Esophagus muscularis mucosa (tissue), 4 donors: ENCODE measurements around the gene HYCC2. TPM values are rescaled to one million over a fixed set of nuclear protein-coding genes. Genes with fewer than 3 reads are reported as not detected.
"Not testable (repeated sequence)": the region's sequence is repeated elsewhere in the genome, so short reads cannot be mapped to it uniquely, and the experiment has no call there.

Experiments used
- DNase-seq: peaks from one replicate; pipeline ENCODE4 v3.0.0-alpha.2; 2017; ENCODE audit errors: extremely low spot score
- H3K27ac ChIP-seq, 4 donors: fragments of 200-600 bp; sonication (generic); replicated peaks in 1 of 4; 1 replicate in 3 of 4; 2 replicates in 1 of 4; pipeline ENCODE4 v1.5.1; 2016 to 2019; ENCODE audit warnings: mild to moderate bottlenecking in 1 of 4
- H3K27me3 ChIP-seq, 4 donors: fragments of 200-600 bp; sonication (generic); one replicate each; pipeline versions ENCODE4 v1.5.1 to v1.6.0; 2016 to 2019
- H3K36me3 ChIP-seq, 4 donors: fragments of 200-600 bp; sonication (generic); one replicate each; pipeline ENCODE4 v1.5.1; 2016 to 2019
- H3K4me1 ChIP-seq, 4 donors: fragments of 200-600 bp; sonication (generic); one replicate each; pipeline ENCODE4 v1.5.1; 2016 to 2019
- H3K4me3 ChIP-seq, 4 donors: fragments of 200-600 bp; sonication (generic); 1 replicate in 2 of 4; 2 replicates in 2 of 4; pipeline ENCODE4 v1.5.1; 2016 to 2019; ENCODE audit warnings: mild to moderate bottlenecking in 4 of 4, moderate library complexity in 1 of 4
- H3K9me3 ChIP-seq, 4 donors: fragments of 200-600 bp; sonication (generic); 1 replicate in 3 of 4; 2 replicates in 1 of 4; pipeline ENCODE4 v1.5.1; 2016 to 2019
- CTCF ChIP-seq, 3 experiments: fragments of 200-600 bp in 2 of 3; fragments of 450-650 bp in 1 of 3; sonication (generic) in 2 of 3; IDR thresholded peaks; one replicate each; pipeline ENCODE4 v1.5.1; 2017 to 2019; ENCODE audit warnings: antibody characterized with exemption in 3 of 3, mild to moderate bottlenecking in 2 of 3, moderate library complexity in 1 of 3
- EP300 ChIP-seq: sonication (generic); formaldehyde crosslinking; IDR thresholded peaks from one replicate; pipeline ENCODE4 v1.6.1; 2017; ENCODE audit warnings: antibody characterized with exemption
- POLR2A ChIP-seq: fragments of 450-650 bp; IDR thresholded peaks from one replicate; pipeline ENCODE4 v1.6.1; 2017; ENCODE audit warnings: antibody characterized with exemption, moderate library complexity, mild to moderate bottlenecking, low read depth
- POLR2AphosphoS5 ChIP-seq, 2 donors: sonication (generic); formaldehyde crosslinking; IDR thresholded peaks; one replicate each; pipeline ENCODE4 v1.6.1; 2017; ENCODE audit warnings: antibody characterized with exemption in 2 of 2
- WGBS: methylation state at CpG from one replicate; pipeline ENCODE4 v1.1.5; 2018; 5-methylcytosine and 5-hydroxymethylcytosine counted together
- intact Hi-C: fragments of 100-400 bp; cut with DNase I; formaldehyde crosslinking; loops from one replicate; pipeline ENCODE4 v1.15.1; 2023
- total RNA-seq, 4 donors: library from RNA; depleted of rRNA; stranded (reverse); fragments of >200 nt; gene quantifications; one replicate each; pipeline versions ENCODE4 v1.1.0 to v1.2.1, GENCODE V29; 2016

Gene HYCC2
- total RNA-seq, 4 donors from 2014 or later = 9.1 to 15.4 (median 10.8) TPM

GRCh38 chr2:201040867-201041628 lies 30.4 kb downstream of the HYCC2 start:
- peaks cover 0 to 4% (median 0%) of the 10 kb centered on the region in 4 donors for H3K36me3 ChIP-seq
- no peak overlapping the region for H3K27ac ChIP-seq
- no peak for DNase-seq
- H3K4me1 ChIP-seq = no peaks in the 10 kb centered on the region
- no peak overlapping the region for H3K4me3 ChIP-seq
- WGBS = 81% methylated on average over 4 of the region's 4 CpGs
- no peak for TF ChIP-seq CTCF (IDR thresholded peaks at IDR 0.05)
- TF ChIP-seq POLR2A = no peak
- intact Hi-C loops = no loop called here
- H3K27me3 ChIP-seq = no peaks in the 10 kb centered on the region
- no peaks in the 10 kb centered on the region for H3K9me3 ChIP-seq

- TF ChIP-seq POLR2A (no peak), CTCF (IDR thresholded peaks at IDR 0.05) (no peak), POLR2AphosphoS5 (IDR thresholded peaks at IDR 0.05) (no peak), EP300 (no peak)
- WGBS = 86% methylated on average over 2 of the region's 2 CpGs
- intact Hi-C loops = no loop called here
Measured at GRCh38 chr2:201038855-201039254, 32.6 kb downstream of the HYCC2 start.

GRCh38 chr2:201038361-201038760 lies 33.1 kb downstream of the HYCC2 start:
- H3K9me3 ChIP-seq, intact Hi-C loops, H3K4me3 ChIP-seq, H3K27me3 ChIP-seq, DNase-seq, H3K27ac ChIP-seq, H3K36me3 ChIP-seq, H3K4me1 ChIP-seq: not testable (repeated sequence)
- 98% methylated on average over 4 of the region's 4 CpGs for WGBS

More at GRCh38 chr2:201038855-201039254, 32.6 kb downstream of the HYCC2 start:
- H3K9me3 ChIP-seq = no peaks in the 10 kb centered on the region
- no peak overlapping the region for H3K4me3 ChIP-seq
- H3K27me3 ChIP-seq = no peaks in the 10 kb centered on the region
- no peak for DNase-seq
- no peak overlapping the region for H3K27ac ChIP-seq
- no peaks in the 10 kb centered on the region for H3K4me1 ChIP-seq
- peaks cover 0 to under 1% (median 0%) of the 10 kb centered on the region in 4 donors for H3K36me3 ChIP-seq

- H3K36me3 ChIP-seq, H3K27me3 ChIP-seq, H3K4me1 ChIP-seq, H3K9me3 ChIP-seq, intact Hi-C loops, DNase-seq, H3K4me3 ChIP-seq, H3K27ac ChIP-seq: not testable (repeated sequence)
- WGBS = 100% methylated on average over 2 of the region's 2 CpGs
Measured at GRCh38 chr2:201034355-201034754, 37.1 kb downstream of the HYCC2 start.

- H3K4me3 ChIP-seq = no peak overlapping the region
- no peak for TF ChIP-seq POLR2AphosphoS5 (IDR thresholded peaks at IDR 0.05)
- TF ChIP-seq EP300 = no peak
- no peak for TF ChIP-seq CTCF (IDR thresholded peaks at IDR 0.05)
- H3K27me3 ChIP-seq = no peaks in the 10 kb centered on the region
- DNase-seq = no peak
- no peaks in the 10 kb centered on the region for H3K4me1 ChIP-seq
- no peaks in the 10 kb centered on the region for H3K9me3 ChIP-seq
- no peak overlapping the region for H3K27ac ChIP-seq
- intact Hi-C loops = no loop called here
- peaks cover 7 to 35% (median 17%) of the 10 kb centered on the region in 4 donors for H3K36me3 ChIP-seq
Measured at GRCh38 chr2:201024518-201024917, 47.0 kb downstream of the HYCC2 start.

GRCh38 chr2:201021914-201022313 lies 49.6 kb downstream of the HYCC2 start:
- no peak for DNase-seq
- intact Hi-C loops = no loop called here
- H3K4me1 ChIP-seq = no peaks in the 10 kb centered on the region
- H3K9me3 ChIP-seq = no peaks in the 10 kb centered on the region
- no peak overlapping the region for H3K27ac ChIP-seq
- H3K36me3 ChIP-seq = peaks cover 7 to 46% (median 17%) of the 10 kb centered on the region in 4 donors
- TF ChIP-seq CTCF (IDR thresholded peaks at IDR 0.05) = no peak
- no peak for TF ChIP-seq EP300
- TF ChIP-seq POLR2AphosphoS5 (IDR thresholded peaks at IDR 0.05) = no peak
- TF ChIP-seq POLR2A = no peak
- H3K4me3 ChIP-seq = no peak overlapping the region
- no peaks in the 10 kb centered on the region for H3K27me3 ChIP-seq
